ENCODE results near the gene SENP7. TPM values are rescaled to one million over a fixed set of nuclear protein-coding genes. Genes with fewer than 3 reads are reported as not detected.
"Not testable (repeated sequence)": the region's sequence is repeated elsewhere in the genome, so short reads cannot be mapped to it uniquely, and the experiment has no call there.

Gene SENP7
- total RNA-seq, 1 donor from 2014 or later: 15.7 TPM

- DNase-seq (ENCODE audit: low spot score): no peak
- TF ChIP-seq CTCF (IDR thresholded peaks at IDR 0.05): no peak
- H3K4me1 Mint-ChIP-seq (ENCODE audit: low read depth): no peaks in the 10 kb centered on the region
- H3K36me3 Mint-ChIP-seq (ENCODE audit: low read depth): peaks cover 14% of the 10 kb centered on the region
- H3K27ac Mint-ChIP-seq (ENCODE audit: unreplicated experiment): no peak overlapping the region
- H3K9me3 Mint-ChIP-seq (ENCODE audit: low read depth): peaks cover 4% of the 10 kb centered on the region
- H3K4me3 Mint-ChIP-seq (ENCODE audit: unreplicated experiment): no peak overlapping the region
- H3K27me3 Mint-ChIP-seq (ENCODE audit: low read depth): no peaks in the 10 kb centered on the region
Measured at GRCh38 chr3:101500208-101500607, 12.8 kb downstream of the SENP7 start.

DNA sequence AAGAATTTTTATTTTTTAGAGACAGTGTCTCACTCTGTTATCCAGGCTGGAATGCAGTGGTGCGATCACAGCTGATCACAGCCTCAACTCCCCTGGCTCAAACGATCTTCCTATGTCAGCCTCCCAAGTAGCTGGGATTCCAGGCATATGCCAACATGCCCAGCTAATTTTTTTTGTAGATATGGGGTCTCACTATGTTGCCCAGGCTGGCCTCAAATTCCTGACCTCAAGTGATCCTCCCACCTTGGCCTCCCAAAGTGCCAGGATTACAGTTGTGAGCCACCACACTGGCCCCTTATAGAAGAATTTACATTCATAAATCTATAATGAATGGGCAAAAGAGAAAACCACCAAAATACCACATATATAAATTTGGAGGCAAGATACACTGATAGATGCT, 15.2 kb downstream of the SENP7 start:
- H3K27me3 Mint-ChIP-seq (ENCODE audit: low read depth): no peaks in the 10 kb centered on the region
- no peak overlapping the region for H3K4me3 Mint-ChIP-seq (ENCODE audit: unreplicated experiment)
- peaks cover 13% of the 10 kb centered on the region for H3K36me3 Mint-ChIP-seq (ENCODE audit: low read depth)
- H3K9me3 Mint-ChIP-seq (ENCODE audit: low read depth): peaks cover 4% of the 10 kb centered on the region
- no peaks in the 10 kb centered on the region for H3K4me1 Mint-ChIP-seq (ENCODE audit: low read depth)
- no peak for TF ChIP-seq CTCF (IDR thresholded peaks at IDR 0.05)
- DNase-seq (ENCODE audit: low spot score): no peak
- H3K27ac Mint-ChIP-seq (ENCODE audit: unreplicated experiment): no peak overlapping the region

- Mint-ChIP-seq H3K27ac (ENCODE audit: unreplicated experiment) (no peak overlapping the region), H3K27me3 (ENCODE audit: low read depth) (no peaks in the 10 kb centered on the region), H3K4me1 (ENCODE audit: low read depth) (no peaks in the 10 kb centered on the region), H3K9me3 (ENCODE audit: low read depth) (peaks cover 4% of the 10 kb centered on the region), H3K4me3 (ENCODE audit: unreplicated experiment) (no peak overlapping the region), H3K36me3 (ENCODE audit: low read depth) (peaks cover 14% of the 10 kb centered on the region)
- peak; percentile 25 for TF ChIP-seq CTCF (IDR thresholded peaks at IDR 0.05)
- DNase-seq (ENCODE audit: low spot score): no peak
Measured at GRCh38 chr3:101495552-101495951, 17.5 kb downstream of the SENP7 start.

GRCh38 chr3:101484805-101485620, 28.0 kb downstream of the SENP7 start:
- TF ChIP-seq CTCF (IDR thresholded peaks at IDR 0.05): no peak
- H3K27me3 Mint-ChIP-seq (ENCODE audit: low read depth): no peaks in the 10 kb centered on the region
- H3K36me3 Mint-ChIP-seq (ENCODE audit: low read depth): peaks cover 14% of the 10 kb centered on the region
- H3K27ac Mint-ChIP-seq (ENCODE audit: unreplicated experiment): peak overlapping the region; percentile 72
- peaks cover 13% of the 10 kb centered on the region for H3K9me3 Mint-ChIP-seq (ENCODE audit: low read depth)
- no peak for DNase-seq (ENCODE audit: low spot score)
- H3K4me1 Mint-ChIP-seq (ENCODE audit: low read depth): peaks cover 15% of the 10 kb centered on the region
- no peak overlapping the region for H3K4me3 Mint-ChIP-seq (ENCODE audit: unreplicated experiment)

GRCh38 chr3:101478980-101479379, 34.0 kb downstream of the SENP7 start:
- peaks cover 11% of the 10 kb centered on the region for H3K4me1 Mint-ChIP-seq (ENCODE audit: low read depth)

GRCh38 chr3:101474841-101475552, 38.0 kb downstream of the SENP7 start:
- not testable (repeated sequence) for DNase-seq (ENCODE audit: low spot score); H3K27me3 Mint-ChIP-seq (ENCODE audit: low read depth); H3K4me3 Mint-ChIP-seq (ENCODE audit: unreplicated experiment); H3K36me3 Mint-ChIP-seq (ENCODE audit: low read depth); H3K27ac Mint-ChIP-seq (ENCODE audit: unreplicated experiment)
- H3K4me1 Mint-ChIP-seq (ENCODE audit: low read depth): peaks cover 11% of the 10 kb centered on the region
- H3K9me3 Mint-ChIP-seq (ENCODE audit: low read depth): peaks cover 10% of the 10 kb centered on the region

More at GRCh38 chr3:101478980-101479379, 34.0 kb downstream of the SENP7 start:
- DNase-seq (ENCODE audit: low spot score): no peak
- no peak overlapping the region for H3K4me3 Mint-ChIP-seq (ENCODE audit: unreplicated experiment)
- H3K27me3 Mint-ChIP-seq (ENCODE audit: low read depth): no peaks in the 10 kb centered on the region
- peaks cover 8% of the 10 kb centered on the region for H3K36me3 Mint-ChIP-seq (ENCODE audit: low read depth)
- H3K27ac Mint-ChIP-seq (ENCODE audit: unreplicated experiment): no peak overlapping the region
- H3K9me3 Mint-ChIP-seq (ENCODE audit: low read depth): peaks cover 14% of the 10 kb centered on the region
- TF ChIP-seq CTCF (IDR thresholded peaks at IDR 0.05): no peak

GRCh38 chr3:101468676-101469075, 44.3 kb downstream of the SENP7 start:
- not testable (repeated sequence) for H3K36me3 Mint-ChIP-seq (ENCODE audit: low read depth); H3K27ac Mint-ChIP-seq (ENCODE audit: unreplicated experiment); DNase-seq (ENCODE audit: low spot score); H3K4me3 Mint-ChIP-seq (ENCODE audit: unreplicated experiment); H3K27me3 Mint-ChIP-seq (ENCODE audit: low read depth)
- Mint-ChIP-seq H3K4me1 (ENCODE audit: low read depth) (peaks cover 27% of the 10 kb centered on the region), H3K9me3 (ENCODE audit: low read depth) (peaks cover 17% of the 10 kb centered on the region)

- not testable (repeated sequence) for DNase-seq (ENCODE audit: low spot score); H3K36me3 Mint-ChIP-seq (ENCODE audit: low read depth); H3K27me3 Mint-ChIP-seq (ENCODE audit: low read depth)
- H3K4me3 Mint-ChIP-seq (ENCODE audit: unreplicated experiment): peak overlapping the region; percentile 70
- H3K27ac Mint-ChIP-seq (ENCODE audit: unreplicated experiment): peak overlapping the region; percentile 82
- H3K4me1 Mint-ChIP-seq (ENCODE audit: low read depth): peaks cover 27% of the 10 kb centered on the region
- H3K9me3 Mint-ChIP-seq (ENCODE audit: low read depth): peaks cover 17% of the 10 kb centered on the region
Measured at GRCh38 chr3:101467310-101467663, 45.7 kb downstream of the SENP7 start.

Data from chondrocyte (in vitro differentiated cells).